Rectal smooth muscle tissue (tissue), 1 donor: Measurements from ENCODE around the gene SMG6.
A peak's percentile ranks its signal among the peaks of the same experiment; 100 is the strongest.

Experiments used
- H3K27ac ChIP-seq: one replicate; pipeline ENCODE4 v1.7.0; 2013; ENCODE audit warnings: low read depth, low read length, inconsistent platforms
- H3K27me3 ChIP-seq: one replicate; pipeline ENCODE4 v1.7.0; 2013; ENCODE audit warnings: low read length; ENCODE audit not compliant: control insufficient read depth, insufficient read depth
- H3K36me3 ChIP-seq: one replicate; pipeline ENCODE4 v1.7.0; 2013; ENCODE audit warnings: low read length; ENCODE audit not compliant: control insufficient read depth, insufficient read depth
- H3K4me1 ChIP-seq: one replicate; pipeline ENCODE4 v1.7.0; 2013; ENCODE audit warnings: low read length; ENCODE audit not compliant: control insufficient read depth, insufficient read depth
- H3K4me3 ChIP-seq: one replicate; pipeline ENCODE4 v1.7.0; 2013; ENCODE audit warnings: low read length
- H3K9ac ChIP-seq: one replicate; pipeline ENCODE4 v1.7.0; 2013; ENCODE audit warnings: low read length

SMG6 gene

GRCh38 chr17:2250140-2251095, 53.2 kb downstream of the SMG6 start:
- Histone ChIP-seq H3K9ac (no peak overlapping the region), H3K4me1 (peaks cover 3% of the 10 kb centered on the region), H3K4me3 (no peak overlapping the region), H3K36me3 (peaks cover 7% of the 10 kb centered on the region), H3K27ac (no peak overlapping the region), H3K27me3 (no peaks in the 10 kb centered on the region)

GRCh38 chr17:2247005-2247404, 56.6 kb downstream of the SMG6 start:
- Histone ChIP-seq H3K36me3 (peaks cover 9% of the 10 kb centered on the region), H3K9ac (no peak overlapping the region), H3K4me1 (no peaks in the 10 kb centered on the region), H3K27me3 (no peaks in the 10 kb centered on the region), H3K27ac (no peak overlapping the region), H3K4me3 (no peak overlapping the region)

GRCh38 chr17:2244545-2245525, 58.8 kb downstream of the SMG6 start:
- H3K9ac ChIP-seq: no peak overlapping the region
- peaks cover 5% of the 10 kb centered on the region for H3K4me1 ChIP-seq
- H3K27me3 ChIP-seq: no peaks in the 10 kb centered on the region
- peaks cover 13% of the 10 kb centered on the region for H3K36me3 ChIP-seq
- no peak overlapping the region for H3K4me3 ChIP-seq
- H3K27ac ChIP-seq: no peak overlapping the region

- Histone ChIP-seq H3K4me1 (peaks cover 7% of the 10 kb centered on the region), H3K9ac (no peak overlapping the region), H3K27ac (no peak overlapping the region)
These were observed 59.6 kb downstream of the SMG6 start for GRCh38 chr17:2243953-2244352.

GRCh38 chr17:2241823-2242222, 61.8 kb downstream of the SMG6 start:
- peaks cover 22% of the 10 kb centered on the region for H3K4me1 ChIP-seq
- H3K4me3 ChIP-seq: no peak overlapping the region
- H3K27me3 ChIP-seq: no peaks in the 10 kb centered on the region
- no peak overlapping the region for H3K27ac ChIP-seq
- H3K9ac ChIP-seq: no peak overlapping the region
- peaks cover 6% of the 10 kb centered on the region for H3K36me3 ChIP-seq

More at GRCh38 chr17:2243953-2244352, 59.6 kb downstream of the SMG6 start:
- Histone ChIP-seq H3K27me3 (no peaks in the 10 kb centered on the region), H3K4me3 (no peak overlapping the region), H3K36me3 (peaks cover 6% of the 10 kb centered on the region)

GRCh38 chr17:2240541-2240940, 63.0 kb downstream of the SMG6 start:
- H3K27ac ChIP-seq: peak overlapping the region; percentile 80
- peaks cover 6% of the 10 kb centered on the region for H3K36me3 ChIP-seq
- H3K9ac ChIP-seq: no peak overlapping the region
- peaks cover 27% of the 10 kb centered on the region for H3K4me1 ChIP-seq
- H3K4me3 ChIP-seq: no peak overlapping the region
- H3K27me3 ChIP-seq: no peaks in the 10 kb centered on the region

GRCh38 chr17:2239882-2240430, 63.6 kb downstream of the SMG6 start:
- Histone ChIP-seq H3K36me3 (peaks cover 12% of the 10 kb centered on the region), H3K27me3 (no peaks in the 10 kb centered on the region), H3K9ac (no peak overlapping the region), H3K4me1 (peaks cover 27% of the 10 kb centered on the region), H3K4me3 (no peak overlapping the region), H3K27ac (peak overlapping the region; percentile 80)

GRCh38 chr17:2239170-2239551, 64.4 kb downstream of the SMG6 start:
- Histone ChIP-seq H3K27ac (peak overlapping the region; percentile 77), H3K9ac (no peak overlapping the region), H3K4me3 (no peak overlapping the region), H3K4me1 (peaks cover 27% of the 10 kb centered on the region), H3K36me3 (peaks cover 12% of the 10 kb centered on the region), H3K27me3 (no peaks in the 10 kb centered on the region)

- Histone ChIP-seq H3K27ac (peak overlapping the region; percentile 77), H3K4me1 (peaks cover 27% of the 10 kb centered on the region), H3K27me3 (no peaks in the 10 kb centered on the region), H3K4me3 (peak overlapping the region; percentile 22), H3K36me3 (peaks cover 10% of the 10 kb centered on the region), H3K9ac (peak overlapping the region; percentile 24)
These were observed 65.0 kb downstream of the SMG6 start for GRCh38 chr17:2238432-2239169.

GRCh38 chr17:2237950-2238349, 65.6 kb downstream of the SMG6 start:
- H3K9ac ChIP-seq: peak overlapping the region; percentile 24
- peaks cover 27% of the 10 kb centered on the region for H3K4me1 ChIP-seq
- no peaks in the 10 kb centered on the region for H3K27me3 ChIP-seq
- H3K36me3 ChIP-seq: peaks cover 10% of the 10 kb centered on the region
- peak overlapping the region; percentile 77 for H3K27ac ChIP-seq
- peak overlapping the region; percentile 22 for H3K4me3 ChIP-seq

- H3K27me3 ChIP-seq: no peaks in the 10 kb centered on the region
- H3K27ac ChIP-seq: peak overlapping the region; percentile 77
- peaks cover 29% of the 10 kb centered on the region for H3K4me1 ChIP-seq
- H3K36me3 ChIP-seq: peaks cover 10% of the 10 kb centered on the region
- H3K9ac ChIP-seq: no peak overlapping the region
- H3K4me3 ChIP-seq: peak overlapping the region; percentile 4
These were observed 66.1 kb downstream of the SMG6 start for GRCh38 chr17:2237521-2237921.
